Prostate gland (tissue), 2 donors: ENCODE data around the gene LYPLAL1. TPM values are rescaled to one million over a fixed set of nuclear protein-coding genes. Genes with fewer than 3 reads are reported as not detected.

Experiments
- DNase-seq: peaks from one replicate; pipeline ENCODE4 v3.0.0-alpha.2; 2019; ENCODE audit warnings: low spot score
- H3K27ac ChIP-seq, 2 donors: fragments of 200-600 bp; sonication (generic); 2 replicates each; pipeline ENCODE4 v1.5.1; 2017 to 2019
- H3K27me3 ChIP-seq: fragments of 200-600 bp; sonication (generic); replicated peaks from 2 replicates; pipeline ENCODE4 v1.5.1; 2019; ENCODE audit not compliant: insufficient read depth
- H3K36me3 ChIP-seq, 2 donors: fragments of 200-600 bp; sonication (generic); 1 replicate in 1 of 2; 2 replicates in 1 of 2; pipeline versions ENCODE4 v1.5.1 to v1.8.1; 2017 to 2019
- H3K4me1 ChIP-seq: fragments of 200-600 bp; sonication (generic); replicated peaks from 2 replicates; pipeline ENCODE4 v1.5.1; 2019
- H3K4me3 ChIP-seq, 2 donors: fragments of 200-600 bp; sonication (generic); 2 replicates each; pipeline ENCODE4 v1.5.1; 2017 to 2019
- H3K9me3 ChIP-seq: fragments of 200-600 bp; sonication (generic); 2 replicates; pipeline ENCODE4 v1.5.1; 2017
- CTCF ChIP-seq, 4 experiments: fragments of 200-600 bp in 2 of 4; fragments of 450-650 bp in 2 of 4; sonication (generic) in 2 of 4; IDR thresholded peaks; 1 replicate in 3 of 4; 2 replicates in 1 of 4; pipeline ENCODE4 v1.5.1; 2016 to 2019; ENCODE audit warnings: antibody characterized with exemption in 4 of 4, mild to moderate bottlenecking in 2 of 4, moderate library complexity in 2 of 4
- POLR2A ChIP-seq: fragments of 450-650 bp; IDR thresholded peaks from one replicate; pipeline ENCODE4 v1.6.1; 2016; ENCODE audit warnings: antibody characterized with exemption, mild to moderate bottlenecking
- POLR2AphosphoS5 ChIP-seq: sonication (generic); formaldehyde crosslinking; IDR thresholded peaks from one replicate; pipeline ENCODE4 v1.6.1; 2017; ENCODE audit warnings: antibody characterized with exemption
- WGBS: methylation state at CpG from one replicate; pipeline ENCODE4 v1.1.5; 2018; 5-methylcytosine and 5-hydroxymethylcytosine counted together
- intact Hi-C: fragments of 100-400 bp; cut with DNase I; formaldehyde crosslinking; loops from one replicate; pipeline ENCODE4 v1.14.2; 2022
- total RNA-seq, 2 donors: library from RNA; depleted of rRNA; stranded (reverse); fragments of >200 nt; gene quantifications; one replicate each; pipeline ENCODE4 v1.1.0, GENCODE V29; 2016

LYPLAL1 gene
- total RNA-seq, 2 donors from 2014 or later: 15.8 to 29.3 TPM

- no peak for TF ChIP-seq POLR2A
- TF ChIP-seq CTCF (IDR thresholded peaks at IDR 0.05): no peak
- TF ChIP-seq POLR2AphosphoS5: peak; percentile 73
- Histone ChIP-seq H3K27me3 (no peaks in the 10 kb centered on the region), H3K9me3 (no peaks in the 10 kb centered on the region), H3K4me3 (no peak overlapping the region), H3K36me3 (no peaks in the 10 kb centered on the region), H3K4me1 (peaks cover 13% of the 10 kb centered on the region), H3K27ac (peak overlapping the region; percentile 48 to 94)
- intact Hi-C loops: loop anchor here (5.0 to 10.0 kb wide), 3 partner anchors 353 to 831 kb away; partner anchors contain the start of gene TGFB2
- DNase-seq: no peak
- 35% methylated on average over 1 of the region's 1 CpG for WGBS
Measured at GRCh38 chr1:219177940-219178339, 4.3 kb downstream of the LYPLAL1 start.

GRCh38 chr1:219179293-219179692 is 5.6 kb downstream of the LYPLAL1 start:
- no peak overlapping the region for H3K27ac ChIP-seq
- peaks cover 13% of the 10 kb centered on the region for H3K4me1 ChIP-seq
- H3K36me3 ChIP-seq: no peaks in the 10 kb centered on the region
- H3K4me3 ChIP-seq: no peak overlapping the region
- no peaks in the 10 kb centered on the region for H3K9me3 ChIP-seq
- TF ChIP-seq CTCF (IDR thresholded peaks at IDR 0.05): no peak
- no peak for TF ChIP-seq POLR2A
- no peak for TF ChIP-seq POLR2AphosphoS5
- intact Hi-C loops: loop anchor here (5.0 to 10.0 kb wide), 3 partner anchors 354 to 832 kb away; partner anchors contain the start of gene TGFB2
- H3K27me3 ChIP-seq: no peaks in the 10 kb centered on the region
- DNase-seq: no peak

- TF ChIP-seq POLR2AphosphoS5 (no peak), POLR2A (no peak), CTCF (IDR thresholded peaks at IDR 0.05) (no peak)
- Histone ChIP-seq H3K27me3 (no peaks in the 10 kb centered on the region), H3K27ac (no peak overlapping the region), H3K4me3 (no peak overlapping the region), H3K36me3 (no peaks in the 10 kb centered on the region), H3K4me1 (no peaks in the 10 kb centered on the region), H3K9me3 (no peaks in the 10 kb centered on the region)
- no peak for DNase-seq
- WGBS: 72% methylated on average over 1 of the region's 1 CpG
- intact Hi-C loops: no loop called here
Measured at GRCh38 chr1:219184337-219184736, 10.7 kb downstream of the LYPLAL1 start.

GRCh38 chr1:219185486-219186117 is 11.9 kb downstream of the LYPLAL1 start:
- no peaks in the 10 kb centered on the region for H3K4me1 ChIP-seq
- no peak for TF ChIP-seq POLR2A
- no peak for TF ChIP-seq POLR2AphosphoS5
- TF ChIP-seq CTCF (IDR thresholded peaks at IDR 0.05): no peak
- H3K36me3 ChIP-seq: no peaks in the 10 kb centered on the region
- whole genome bisulfite sequencing: 98% methylated on average over 3 of the region's 3 CpGs
- H3K27me3 ChIP-seq: no peaks in the 10 kb centered on the region
- H3K9me3 ChIP-seq: no peaks in the 10 kb centered on the region
- no peak overlapping the region for H3K4me3 ChIP-seq
- intact Hi-C loops: no loop called here
- no peak overlapping the region for H3K27ac ChIP-seq
- no peak for DNase-seq

GRCh38 chr1:219188331-219188803 is 14.7 kb downstream of the LYPLAL1 start:
- no peaks in the 10 kb centered on the region for H3K27me3 ChIP-seq
- 80% methylated on average over 3 of the region's 3 CpGs for WGBS
- no peak overlapping the region for H3K4me3 ChIP-seq
- H3K4me1 ChIP-seq: no peaks in the 10 kb centered on the region
- DNase-seq: no peak
- H3K27ac ChIP-seq: no peak overlapping the region
- no peaks in the 10 kb centered on the region for H3K9me3 ChIP-seq
- intact Hi-C loops: no loop called here
- no peaks in the 10 kb centered on the region for H3K36me3 ChIP-seq
- TF ChIP-seq POLR2A (no peak), CTCF (IDR thresholded peaks at IDR 0.05) (no peak), POLR2AphosphoS5 (no peak)
